Ecto neural progenitor cell (in vitro differentiated cells): ENCODE data around the gene FANCC.

Experiments
- DNase-seq: peaks from one replicate; pipeline ENCODE4 v3.0.0-alpha.2; 2018; ENCODE audit warnings: low spot score

FANCC gene

GRCh38 chr9:95120781-95121370 is 196.6 kb downstream of the FANCC start:
- DNase-seq, result no peak

GRCh38 chr9:95118596-95118995 is 198.9 kb downstream of the FANCC start:
- no peak for DNase-seq

- no peak for DNase-seq
Observed at GRCh38 chr9:95116808-95117204, 200.7 kb downstream of the FANCC start.

- DNase-seq, result no peak
Observed at GRCh38 chr9:95116002-95116807, 201.3 kb downstream of the FANCC start.

GRCh38 chr9:95115104-95115503 is 202.4 kb downstream of the FANCC start:
- DNase-seq, result no peak

GRCh38 chr9:95112436-95113280 is 204.9 kb downstream of the FANCC start:
- no peak for DNase-seq

GRCh38 chr9:95111716-95112115 is 205.8 kb downstream of the FANCC start:
- DNase-seq, result no peak

GRCh38 chr9:95110921-95111525 is 206.5 kb downstream of the FANCC start:
- no peak for DNase-seq

- no peak for DNase-seq
Observed at GRCh38 chr9:95109456-95109855, 208.1 kb downstream of the FANCC start.

GRCh38 chr9:95108777-95109176 is 208.7 kb downstream of the FANCC start:
- no peak for DNase-seq

- no peak for DNase-seq
Observed at GRCh38 chr9:95107976-95108375, 209.5 kb downstream of the FANCC start.

- no peak for DNase-seq
Observed at GRCh38 chr9:95107001-95107749, 210.3 kb downstream of the FANCC start.

- DNase-seq, result no peak
Observed at GRCh38 chr9:95105519-95106287, 211.8 kb downstream of the FANCC start.

- DNase-seq, result no peak
Observed at GRCh38 chr9:95104980-95105379, 212.5 kb downstream of the FANCC start.

GRCh38 chr9:95104581-95104960 is 212.9 kb downstream of the FANCC start:
- no peak for DNase-seq

GRCh38 chr9:95103871-95104580 is 213.5 kb downstream of the FANCC start:
- no peak for DNase-seq

- DNase-seq, result no peak
Observed at GRCh38 chr9:95103281-95103771, 214.2 kb downstream of the FANCC start.

GRCh38 chr9:95102572-95102971 is 214.9 kb downstream of the FANCC start:
- DNase-seq, result no peak

GRCh38 chr9:95102001-95102433 is 215.5 kb downstream of the FANCC start:
- DNase-seq, result no peak

GRCh38 chr9:95101326-95101725 is 216.2 kb downstream of the FANCC start:
- no peak for DNase-seq
